Suppressor macrophage (primary cell): ENCODE measurements around the gene MYH10.
A peak's percentile ranks its signal among the peaks of the same experiment; 100 is the strongest.

Experiments used
- DNase-seq, 4 experiments: peaks; one replicate each; pipeline ENCODE4 v3.0.0-alpha.2; 2020 to 2022

MYH10 gene

GRCh38 chr17:8443756-8444155 is 186.8 kb downstream of the MYH10 start:
- no peak for DNase-seq

- DNase-seq = no peak
These were observed 188.2 kb downstream of the MYH10 start for GRCh38 chr17:8442310-8442709.

- DNase-seq = peak in 1 of 4 experiments; percentile 42
These were observed 188.8 kb downstream of the MYH10 start for GRCh38 chr17:8441690-8442089.

GRCh38 chr17:8439681-8440080 is 190.8 kb downstream of the MYH10 start:
- DNase-seq = no peak

- DNase-seq = no peak
These were observed 192.1 kb downstream of the MYH10 start for GRCh38 chr17:8438441-8438840.

GRCh38 chr17:8436844-8437171 is 193.7 kb downstream of the MYH10 start:
- peak in 1 of 4 experiments; percentile 17 for DNase-seq

GRCh38 chr17:8436169-8436843 is 194.2 kb downstream of the MYH10 start:
- DNase-seq = peak; percentile 73 to 90 (median 80)

GRCh38 chr17:8435245-8436168 is 195.0 kb downstream of the MYH10 start, which contains the start of gene NDEL1:
NDEL1 (plus strand) TSS chr17:8435884; CDS start chr17:8444272, 8,388 bp downstream.
- peak; percentile 99 to 100 (median 99) for DNase-seq

- no peak for DNase-seq
These were observed 199.6 kb downstream of the MYH10 start for GRCh38 chr17:8430966-8431365.

GRCh38 chr17:8426802-8427201 is 203.7 kb downstream of the MYH10 start:
- DNase-seq = no peak

- no peak for DNase-seq
These were observed 204.3 kb downstream of the MYH10 start for GRCh38 chr17:8426094-8426720.
